ENCODE results near the gene PI4KA. TPM values are rescaled to one million over a fixed set of nuclear protein-coding genes. Genes with fewer than 3 reads are reported as not detected.

PI4KA gene
- total and polyA plus RNA-seq, 8 donors: 22.7 to 174 (median 55.4) TPM

DNA sequence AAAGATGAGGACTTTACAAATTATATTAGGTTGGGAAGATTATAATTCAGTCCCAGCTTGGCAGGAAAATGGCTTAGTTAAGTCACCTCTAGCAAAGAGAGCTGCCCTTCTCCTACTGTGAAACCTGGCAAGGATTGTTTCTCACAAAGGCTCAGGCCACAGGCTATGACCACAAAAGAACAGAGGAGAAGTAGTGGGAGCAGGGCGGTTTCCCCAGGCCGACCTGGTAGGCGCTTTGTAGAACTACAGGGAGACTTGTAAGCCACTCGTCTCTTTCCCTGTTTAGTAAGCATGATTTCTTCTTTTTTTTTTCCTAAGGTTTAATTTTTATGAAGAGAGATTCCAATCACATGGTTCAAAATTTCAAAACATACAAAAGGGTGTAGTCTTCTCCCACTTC is 4.8 kb upstream of the PI4KA start:
- Histone ChIP-seq H3K4me1 (peaks cover 33 to 86% (median 54%) of the 10 kb centered on the region in 4 donors), H3K4me3 (no peak overlapping the region), H3K36me3 (peaks cover 0 to 37% (median 29%) of the 10 kb centered on the region in 4 donors), H3K27ac (peak overlapping the region in 3 of 5 donors; percentile 7 to 26 (median 11)), H3K9me3 (no peaks in the 10 kb centered on the region), H3K27me3 (no peaks in the 10 kb centered on the region)
- intact Hi-C loops (cut with DNase I; ENCODE audit: low total_unique reads): no loop called here
- TF ChIP-seq POLR2AphosphoS5 (IDR thresholded peaks at IDR 0.05) (no peak), EP300 (IDR thresholded peaks at IDR 0.05) (no peak), POLR2A (IDR thresholded peaks at IDR 0.05) (no peak), CTCF (IDR thresholded peaks at IDR 0.05) (no peak)
- WGBS, 5 donors: 66 to 79% (median 72%) methylated on average over 4 of the region's 4 CpGs
- no peak for DNase-seq

- Histone ChIP-seq H3K9me3 (no peaks in the 10 kb centered on the region), H3K27ac (peak overlapping the region in 1 of 5 donors; percentile 26), H3K4me3 (no peak overlapping the region), H3K36me3 (peaks cover 0 to 37% (median 29%) of the 10 kb centered on the region in 4 donors), H3K4me1 (peaks cover 32 to 83% (median 53%) of the 10 kb centered on the region in 4 donors), H3K27me3 (no peaks in the 10 kb centered on the region)
- WGBS, 5 donors: 91 to 100% (median 96%) methylated on average over 2 of the region's 2 CpGs
- intact Hi-C loops (cut with DNase I; ENCODE audit: low total_unique reads): no loop called here
- no peak for DNase-seq
- TF ChIP-seq POLR2A (IDR thresholded peaks at IDR 0.05) (no peak), EP300 (IDR thresholded peaks at IDR 0.05) (no peak), CTCF (IDR thresholded peaks at IDR 0.05) (no peak), POLR2AphosphoS5 (IDR thresholded peaks at IDR 0.05) (no peak)
Measured at GRCh38 chr22:20862540-20862939, 3.9 kb upstream of the PI4KA start.

GRCh38 chr22:20859615-20860014 is 1.0 kb upstream of the PI4KA start:
- DNase-seq: peak in 1 of 2 donors; percentile 10
- no peak for TF ChIP-seq EP300 (IDR thresholded peaks at IDR 0.05)
- no peak for TF ChIP-seq POLR2AphosphoS5 (IDR thresholded peaks at IDR 0.05)
- TF ChIP-seq POLR2A (IDR thresholded peaks at IDR 0.05): no peak
- TF ChIP-seq CTCF (IDR thresholded peaks at IDR 0.05): no peak
- H3K27ac ChIP-seq: peak overlapping the region in 4 of 5 donors; percentile 90 to 96 (median 95)
- peak overlapping the region; percentile 71 to 93 (median 76) for H3K4me3 ChIP-seq
- intact Hi-C loops (cut with DNase I; ENCODE audit: low total_unique reads): no loop called here
- peaks cover 28 to 80% (median 53%) of the 10 kb centered on the region in 4 donors for H3K4me1 ChIP-seq
- peaks cover 0 to 36% (median 25%) of the 10 kb centered on the region in 4 donors for H3K36me3 ChIP-seq
- no peaks in the 10 kb centered on the region for H3K9me3 ChIP-seq
- no peaks in the 10 kb centered on the region for H3K27me3 ChIP-seq
- 24 to 41% (median 28%) methylated on average over 8 of the region's 8 CpGs for WGBS, 5 donors

DNA sequence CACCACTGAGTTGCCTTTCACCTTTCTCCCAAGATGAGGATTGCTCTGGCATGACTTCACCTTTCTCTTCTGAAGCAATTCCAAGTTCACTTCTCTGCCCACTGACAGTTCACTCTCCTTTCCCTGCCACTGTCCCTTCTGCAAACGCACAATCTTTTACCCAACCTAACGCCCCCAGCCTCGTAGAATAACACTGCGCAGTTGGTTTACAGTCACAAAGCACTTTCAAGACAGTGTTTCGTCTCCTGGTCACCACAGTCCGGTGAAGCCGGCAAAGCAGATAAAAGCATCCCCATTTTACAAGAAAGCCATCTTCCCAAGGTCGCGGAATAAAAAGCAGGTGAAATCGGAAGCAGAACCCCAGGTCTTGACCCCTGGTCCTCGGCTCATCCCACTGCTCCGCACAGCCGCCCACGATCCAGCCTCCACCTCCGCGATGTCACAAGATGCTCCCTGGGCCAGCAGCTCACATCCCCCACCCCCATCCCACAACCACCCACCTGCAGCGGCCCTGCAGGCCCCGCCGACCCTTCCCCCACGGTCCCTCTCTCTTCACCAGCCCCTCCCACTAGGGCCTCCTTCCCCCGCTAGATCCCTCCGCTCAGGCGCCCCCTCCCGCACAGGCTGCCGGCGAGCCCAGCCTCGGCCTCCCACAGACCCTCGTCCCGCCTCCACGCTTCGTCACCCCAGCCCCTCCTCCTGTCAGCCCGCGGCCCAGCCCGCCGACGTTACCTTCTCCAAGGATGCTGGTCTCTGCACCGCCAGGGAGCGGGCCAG is 585 bp downstream of the PI4KA start:
- H3K9me3 ChIP-seq: no peaks in the 10 kb centered on the region
- H3K36me3 ChIP-seq: peaks cover 0 to 20% (median 11%) of the 10 kb centered on the region in 4 donors
- 0 to 2% (median 1%) methylated on average over 29 to 38 of the region's 38 CpGs for WGBS, 5 donors
- TF ChIP-seq POLR2AphosphoS5 (IDR thresholded peaks at IDR 0.05): no peak
- no peak for TF ChIP-seq EP300 (IDR thresholded peaks at IDR 0.05)
- TF ChIP-seq POLR2A (IDR thresholded peaks at IDR 0.05): no peak
- TF ChIP-seq CTCF (IDR thresholded peaks at IDR 0.05): no peak
- H3K4me3 ChIP-seq: peak overlapping the region; percentile 71 to 93 (median 76)
- peak; percentile 78 to 95 for DNase-seq
- intact Hi-C loops (cut with DNase I; ENCODE audit: low total_unique reads): no loop called here
- H3K27ac ChIP-seq: peak overlapping the region; percentile 88 to 96 (median 94)
- H3K4me1 ChIP-seq: peaks cover 28 to 80% (median 52%) of the 10 kb centered on the region in 4 donors
- H3K27me3 ChIP-seq: no peaks in the 10 kb centered on the region

Measured in stomach (tissue), 9 donors.